GM12875 (cell line): ENCODE results near the gene UNC13B.

ENCODE experiments used
- H3K4me3 ChIP-seq: one replicate; pipeline ENCODE4 v1.5.1; 2011; ENCODE audit warnings: low read depth, low read length, control low read depth
- TF ChIP-seq, protein P1 (sequence below): IDR thresholded peaks from 2 replicates; pipeline ENCODE4 v1.5.1; 2011; ENCODE audit warnings: low read depth, mild to moderate bottlenecking, control low read depth, inconsistent platforms, low read length, moderate library complexity, borderline replicate concordance; ENCODE audit not compliant: insufficient read depth

The UNC13B gene

DNA sequence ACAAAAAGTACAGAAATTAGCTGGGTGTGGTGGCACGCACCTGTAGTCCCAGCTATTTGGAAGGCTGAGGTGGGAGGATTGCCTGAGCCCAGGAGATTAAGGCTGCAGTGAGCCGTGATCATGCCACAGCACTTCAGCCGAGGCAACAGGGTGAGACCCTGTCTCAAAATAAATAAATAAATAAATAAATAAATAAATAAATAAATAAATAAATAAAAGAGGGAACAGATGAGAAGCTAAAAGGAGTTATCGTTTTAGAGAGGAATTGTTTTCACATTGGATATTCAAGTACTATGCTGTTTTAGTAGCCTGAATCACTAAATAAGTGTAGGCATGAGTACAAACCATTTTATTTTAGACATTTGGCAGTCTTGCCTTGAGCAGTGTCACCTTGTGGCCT, 151.7 kb downstream of the UNC13B start:
- TF ChIP-seq, protein P1, sequence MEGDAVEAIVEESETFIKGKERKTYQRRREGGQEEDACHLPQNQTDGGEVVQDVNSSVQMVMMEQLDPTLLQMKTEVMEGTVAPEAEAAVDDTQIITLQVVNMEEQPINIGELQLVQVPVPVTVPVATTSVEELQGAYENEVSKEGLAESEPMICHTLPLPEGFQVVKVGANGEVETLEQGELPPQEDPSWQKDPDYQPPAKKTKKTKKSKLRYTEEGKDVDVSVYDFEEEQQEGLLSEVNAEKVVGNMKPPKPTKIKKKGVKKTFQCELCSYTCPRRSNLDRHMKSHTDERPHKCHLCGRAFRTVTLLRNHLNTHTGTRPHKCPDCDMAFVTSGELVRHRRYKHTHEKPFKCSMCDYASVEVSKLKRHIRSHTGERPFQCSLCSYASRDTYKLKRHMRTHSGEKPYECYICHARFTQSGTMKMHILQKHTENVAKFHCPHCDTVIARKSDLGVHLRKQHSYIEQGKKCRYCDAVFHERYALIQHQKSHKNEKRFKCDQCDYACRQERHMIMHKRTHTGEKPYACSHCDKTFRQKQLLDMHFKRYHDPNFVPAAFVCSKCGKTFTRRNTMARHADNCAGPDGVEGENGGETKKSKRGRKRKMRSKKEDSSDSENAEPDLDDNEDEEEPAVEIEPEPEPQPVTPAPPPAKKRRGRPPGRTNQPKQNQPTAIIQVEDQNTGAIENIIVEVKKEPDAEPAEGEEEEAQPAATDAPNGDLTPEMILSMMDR = no peak
- no peak overlapping the region for H3K4me3 ChIP-seq

DNA sequence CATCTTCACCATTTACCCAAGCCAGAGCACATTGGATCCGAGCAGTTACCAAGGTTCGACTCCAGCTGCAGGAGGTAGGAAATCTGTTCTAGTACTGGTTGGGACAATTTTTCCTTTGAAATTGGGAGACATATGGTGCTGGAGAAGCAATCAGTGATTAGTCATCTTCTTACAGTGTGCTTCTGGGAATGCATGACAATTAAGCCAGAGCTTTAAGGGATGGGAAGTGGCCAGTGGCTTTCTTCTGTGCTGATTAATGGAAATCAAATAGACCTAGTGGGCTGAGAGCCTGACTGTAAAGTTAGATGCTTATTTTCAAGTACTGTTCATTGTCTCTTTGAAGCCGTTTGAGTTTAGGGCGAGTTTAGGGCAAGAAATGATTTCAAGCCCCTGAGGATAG, 152.1 kb downstream of the UNC13B start:
- TF ChIP-seq, protein P1 = no peak
- no peak overlapping the region for H3K4me3 ChIP-seq

DNA sequence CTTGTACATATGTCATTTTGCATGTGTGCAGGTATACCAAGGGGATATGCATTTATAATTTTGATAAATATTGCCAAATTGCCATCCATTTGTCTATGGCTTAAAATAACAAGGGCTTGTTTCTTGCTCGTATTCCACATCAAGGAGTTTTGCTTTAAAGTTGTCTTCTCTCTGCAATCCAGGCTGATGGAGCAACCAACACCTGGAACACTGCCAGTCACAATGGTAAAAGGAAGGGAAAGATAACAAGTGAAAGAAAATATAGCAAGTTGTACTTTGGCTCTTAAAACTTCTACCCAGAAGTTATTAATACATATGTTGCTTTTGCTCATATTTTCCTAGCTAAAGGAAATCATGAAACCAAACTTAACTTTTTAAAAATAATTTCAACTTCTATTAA, 156.9 kb downstream of the UNC13B start:
- H3K4me3 ChIP-seq = no peak overlapping the region
- TF ChIP-seq, protein P1 = no peak

- H3K4me3 ChIP-seq = no peak overlapping the region
- TF ChIP-seq, protein P1 = no peak
These were observed 160.5 kb downstream of the UNC13B start for GRCh38 chr9:35322075-35322885.

DNA sequence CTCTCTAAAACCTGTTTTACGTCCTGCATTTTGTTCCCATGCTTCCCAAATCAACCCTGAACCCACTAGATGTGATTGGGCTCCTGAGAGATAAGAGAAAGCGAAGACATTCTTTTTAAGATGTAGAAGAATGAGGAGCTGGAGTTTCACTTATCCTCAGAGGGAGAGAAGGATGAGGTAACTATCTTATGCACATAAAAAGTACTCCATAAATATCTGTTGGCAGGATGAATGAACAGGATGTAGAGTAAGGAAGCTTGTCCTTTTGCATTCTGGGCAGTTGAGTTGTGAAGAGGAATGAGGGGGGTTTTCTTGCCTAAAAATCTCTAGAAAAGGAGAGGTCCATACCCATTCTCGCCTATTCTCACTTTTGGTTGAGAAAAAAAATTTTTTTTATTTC, 163.2 kb downstream of the UNC13B start:
- TF ChIP-seq, protein P1 = no peak
- no peak overlapping the region for H3K4me3 ChIP-seq

GRCh38 chr9:35333551-35333950, 171.7 kb downstream of the UNC13B start:
- no peak overlapping the region for H3K4me3 ChIP-seq
- TF ChIP-seq, protein P1 = no peak

- TF ChIP-seq, protein P1 = no peak
- H3K4me3 ChIP-seq = no peak overlapping the region
These were observed 173.4 kb downstream of the UNC13B start for GRCh38 chr9:35335164-35335563.
